Activated CD8-positive, alpha-beta memory T cell treated with anti-CD3 and anti-CD28 coated beads, Interleukin-2, amount 50 U/mL, for 48 hours (primary cell): ENCODE measurements around the gene PON3.
"Not testable (repeated sequence)": the region's sequence is repeated elsewhere in the genome, so short reads cannot be mapped to it uniquely, and the experiment has no call there.

Experiments
- DNase-seq: peaks from one replicate; pipeline ENCODE4 v3.0.0-alpha.2; 2020

PON3 gene

DNA sequence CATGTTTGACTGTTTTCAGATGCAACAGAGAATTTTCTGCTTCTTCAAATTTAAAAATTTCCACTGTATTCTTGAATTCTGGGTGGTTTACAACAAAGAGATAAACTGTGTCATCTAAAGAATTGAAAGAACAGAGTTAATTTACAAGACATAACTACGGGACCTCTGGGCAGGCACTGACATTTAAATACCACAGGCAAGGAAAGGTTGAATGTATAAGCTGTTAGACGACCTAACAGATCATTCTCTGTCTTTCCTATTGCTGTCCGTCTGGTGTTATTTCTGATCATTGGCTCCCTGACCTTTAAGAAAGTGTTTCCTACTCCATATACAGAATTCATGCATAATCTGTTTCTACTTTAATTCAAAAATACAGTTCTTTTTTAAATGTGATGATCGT is 15.5 kb upstream of the PON3 start:
- DNase-seq, result no peak

DNA sequence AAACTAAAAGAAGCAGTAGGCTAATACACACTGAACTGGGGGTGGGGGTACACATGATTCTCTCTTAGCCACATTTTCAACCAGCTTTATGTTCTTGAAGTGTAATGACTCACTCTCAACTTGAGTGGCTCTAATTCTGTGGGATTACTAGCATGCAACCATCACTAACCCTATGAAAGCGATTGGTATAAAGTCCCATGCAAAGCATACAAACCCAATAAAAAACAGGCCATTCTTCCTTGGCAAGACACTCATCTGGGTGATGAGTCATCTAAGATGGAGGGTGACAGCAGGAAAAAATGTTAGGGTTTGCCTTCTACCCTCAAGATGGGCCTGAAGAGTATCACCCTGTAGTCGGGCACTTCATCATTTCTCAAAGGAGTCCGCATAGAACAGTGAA is 14.9 kb upstream of the PON3 start:
- no peak for DNase-seq

GRCh38 chr7:95407751-95408150 is 11.6 kb upstream of the PON3 start:
- no peak for DNase-seq

GRCh38 chr7:95405800-95406199 is 9.6 kb upstream of the PON3 start:
- no peak for DNase-seq

- DNase-seq, result no peak
Observed at GRCh38 chr7:95405208-95405607, 9.0 kb upstream of the PON3 start.

- no peak for DNase-seq
Observed at GRCh38 chr7:95404316-95404865, 8.2 kb upstream of the PON3 start.

DNA sequence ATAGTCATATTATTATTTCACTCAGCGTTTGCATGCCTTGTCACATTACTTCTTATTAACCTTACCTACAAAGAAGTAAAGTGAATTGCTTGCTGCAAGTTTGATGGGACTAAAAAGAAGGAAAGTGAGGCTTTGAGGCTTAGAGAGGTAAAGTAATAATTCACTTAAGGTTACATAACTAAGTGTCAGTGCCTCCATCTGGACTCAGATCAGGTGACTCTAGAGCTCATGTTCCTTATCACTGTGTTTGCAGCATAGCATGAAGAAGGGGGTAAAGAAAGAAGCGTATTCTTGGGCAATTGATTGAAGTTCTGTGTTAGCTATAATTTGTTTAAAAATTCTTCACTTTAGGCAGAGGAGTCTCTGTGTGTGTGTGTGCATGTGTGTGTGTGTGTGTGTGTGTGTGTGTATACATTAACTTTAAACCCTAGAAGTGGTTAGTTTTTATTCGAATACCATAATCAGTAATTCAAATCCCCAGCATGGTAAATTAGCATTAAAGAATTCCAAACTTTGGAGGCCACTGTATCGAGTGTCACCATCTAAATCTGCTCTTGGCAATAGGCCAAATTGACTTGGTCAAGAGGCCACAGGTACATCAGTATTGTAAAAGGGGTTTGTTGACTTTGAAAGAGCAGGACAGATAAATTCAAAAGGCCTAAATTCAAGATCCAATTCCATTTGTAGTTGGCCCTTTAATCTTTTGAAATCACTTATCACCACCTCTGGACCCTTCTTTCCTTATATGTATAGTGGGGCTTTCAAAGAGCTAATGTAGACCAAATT is 2.2 kb upstream of the PON3 start:
- DNase-seq, result no peak

GRCh38 chr7:95397381-95397780 is 1.2 kb upstream of the PON3 start:
- no peak for DNase-seq

GRCh38 chr7:95395755-95396135 is 430 bp downstream of the PON3 start:
- DNase-seq, result no peak

DNA sequence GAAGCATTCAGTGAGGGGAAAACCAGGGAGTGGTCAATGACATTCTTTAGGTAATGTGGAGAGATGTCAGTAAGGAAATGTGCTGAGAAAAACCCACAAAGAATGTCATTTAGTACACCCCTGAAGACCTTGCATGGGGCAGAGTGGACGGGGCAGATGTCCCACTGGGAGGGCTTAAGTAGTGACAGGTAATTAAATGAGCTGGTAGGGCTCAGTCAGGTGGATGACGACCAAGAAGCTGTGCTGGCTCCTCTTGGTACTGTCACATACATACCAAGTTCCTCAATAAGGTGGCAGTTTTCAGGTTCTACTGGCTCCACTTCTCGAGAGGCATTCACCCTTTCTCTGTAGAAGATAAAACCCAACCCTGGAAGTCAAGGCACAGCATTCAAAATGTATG is 1.8 kb downstream of the PON3 start:
- no peak for DNase-seq

GRCh38 chr7:95391761-95392160 is 4.4 kb downstream of the PON3 start:
- DNase-seq, result no peak

GRCh38 chr7:95389516-95389915 is 6.7 kb downstream of the PON3 start:
- DNase-seq, result no peak

GRCh38 chr7:95379457-95379856 is 16.7 kb downstream of the PON3 start:
- DNase-seq, result not testable (repeated sequence)

- no peak for DNase-seq
Observed at GRCh38 chr7:95376632-95377400, 19.4 kb downstream of the PON3 start.

GRCh38 chr7:95375591-95376257 is 20.5 kb downstream of the PON3 start:
- DNase-seq, result no peak

GRCh38 chr7:95373323-95373722 is 22.9 kb downstream of the PON3 start:
- no peak for DNase-seq

DNA sequence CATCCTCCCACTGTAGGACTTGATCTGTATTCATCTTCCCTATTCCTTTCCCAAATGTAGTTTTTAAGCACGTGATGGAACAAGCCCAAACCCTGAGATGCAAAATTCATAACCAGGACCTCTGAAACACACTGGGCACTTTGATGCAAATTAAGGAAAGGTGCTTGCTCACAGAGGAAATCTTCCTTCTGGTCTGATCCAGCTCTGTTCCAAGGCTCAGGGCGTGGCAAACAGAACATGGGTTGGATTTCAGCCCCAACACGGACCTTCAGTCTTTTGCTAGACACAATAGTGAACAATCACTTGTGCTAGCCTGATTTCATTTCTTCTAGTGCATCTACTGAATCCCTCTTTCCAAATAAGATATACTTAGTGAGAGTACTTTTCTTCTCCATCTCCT is 27.9 kb downstream of the PON3 start:
- no peak for DNase-seq

GRCh38 chr7:95367606-95368005 is 28.6 kb downstream of the PON3 start:
- no peak for DNase-seq

DNA sequence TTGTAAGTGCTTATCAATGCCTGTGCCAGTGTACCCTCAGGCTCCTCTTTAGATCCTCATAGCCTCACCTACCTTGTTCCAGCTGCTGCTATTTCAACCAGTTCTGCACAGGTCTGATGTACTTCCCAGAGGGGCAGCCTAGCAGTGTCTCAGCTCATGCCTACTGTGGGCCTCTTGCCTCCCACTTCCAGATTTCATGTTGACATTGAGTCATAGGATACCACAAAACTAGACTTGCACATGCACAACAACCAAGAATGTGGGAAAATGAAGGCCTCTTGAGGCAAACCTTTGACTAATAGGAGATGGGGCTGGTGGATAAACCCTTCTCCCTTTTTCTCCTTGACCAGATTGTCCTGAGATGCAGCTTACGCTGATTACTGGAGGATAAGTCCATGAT is 31.0 kb downstream of the PON3 start:
- DNase-seq, result no peak

GRCh38 chr7:95357623-95358022 is 38.6 kb downstream of the PON3 start:
- no peak for DNase-seq

GRCh38 chr7:95342642-95343307 is 53.4 kb downstream of the PON3 start:
- no peak for DNase-seq

DNA sequence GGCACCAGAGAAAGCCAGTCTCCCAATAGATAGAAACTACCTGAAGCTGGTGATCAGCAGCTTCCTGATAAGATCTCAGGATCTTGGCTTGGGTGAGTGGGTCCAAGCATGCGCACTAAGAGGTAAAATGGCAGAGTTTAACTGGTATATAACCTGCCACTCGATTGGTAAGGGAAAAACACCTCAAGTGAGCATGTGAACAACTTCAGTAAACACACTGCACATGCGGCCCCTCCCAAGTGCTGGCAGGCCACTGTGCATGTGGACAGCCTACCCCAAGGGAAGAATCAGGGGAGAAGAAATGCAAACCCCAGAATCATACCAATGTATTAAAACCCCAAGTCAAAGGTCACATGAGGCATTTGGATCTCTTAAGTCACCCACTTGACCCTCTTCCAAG is 54.1 kb downstream of the PON3 start:
- DNase-seq, result no peak

DNA sequence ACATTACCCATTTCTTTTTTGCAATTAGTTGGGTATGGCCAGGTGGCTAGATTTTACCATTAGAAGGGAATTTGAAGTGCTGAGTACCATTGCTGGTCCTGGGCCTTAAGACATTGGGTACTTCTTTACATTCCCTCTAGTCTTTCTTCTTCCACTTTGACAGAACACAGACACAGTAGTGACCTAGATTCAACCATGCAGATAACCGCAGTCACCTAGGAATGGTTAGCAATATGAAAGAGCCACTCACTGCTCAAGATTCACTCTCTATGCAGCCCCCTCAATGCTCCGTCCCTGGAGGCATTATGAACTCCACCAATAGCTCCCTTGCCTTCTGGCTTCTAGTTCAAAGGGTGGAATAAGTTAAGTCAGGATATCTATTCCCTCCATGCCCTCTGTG is 55.7 kb downstream of the PON3 start:
- no peak for DNase-seq
